ENCODE results near the gene SIAH3.

The SIAH3 gene

GRCh38 chr13:45861322-45861721, 9.8 kb upstream of the SIAH3 start:
- no peak for DNase-seq (ENCODE audit: low spot score)

GRCh38 chr13:45860240-45860639, 8.7 kb upstream of the SIAH3 start:
- DNase-seq (ENCODE audit: low spot score): no peak

GRCh38 chr13:45859705-45860104, 8.2 kb upstream of the SIAH3 start:
- DNase-seq (ENCODE audit: low spot score): no peak

- no peak for DNase-seq (ENCODE audit: low spot score)
Measured at GRCh38 chr13:45852494-45852893, 941 bp upstream of the SIAH3 start.

- no peak for DNase-seq (ENCODE audit: low spot score)
Measured at GRCh38 chr13:45851956-45852355, 403 bp upstream of the SIAH3 start.

- no peak for DNase-seq (ENCODE audit: low spot score)
Measured at GRCh38 chr13:45850027-45850613, 1.4 kb downstream of the SIAH3 start.

- no peak for DNase-seq (ENCODE audit: low spot score)
Measured at GRCh38 chr13:45849408-45849807, 2.1 kb downstream of the SIAH3 start.

GRCh38 chr13:45847554-45848224, 3.9 kb downstream of the SIAH3 start:
- DNase-seq (ENCODE audit: low spot score): no peak

GRCh38 chr13:45846681-45847080, 4.9 kb downstream of the SIAH3 start:
- DNase-seq (ENCODE audit: low spot score): no peak

GRCh38 chr13:45838171-45838745, 13.3 kb downstream of the SIAH3 start:
- DNase-seq (ENCODE audit: low spot score): no peak

GRCh38 chr13:45837111-45837510, 14.4 kb downstream of the SIAH3 start:
- DNase-seq (ENCODE audit: low spot score): peak; percentile 8

GRCh38 chr13:45834411-45834994, 17.1 kb downstream of the SIAH3 start:
- DNase-seq (ENCODE audit: low spot score): no peak

GRCh38 chr13:45833663-45834375, 17.7 kb downstream of the SIAH3 start:
- peak; percentile 35 for DNase-seq (ENCODE audit: low spot score)

- no peak for DNase-seq (ENCODE audit: low spot score)
Measured at GRCh38 chr13:45833242-45833641, 18.3 kb downstream of the SIAH3 start.

GRCh38 chr13:45831851-45832250, 19.7 kb downstream of the SIAH3 start:
- DNase-seq (ENCODE audit: low spot score): no peak

GRCh38 chr13:45830121-45830520, 21.4 kb downstream of the SIAH3 start:
- DNase-seq (ENCODE audit: low spot score): no peak

- DNase-seq (ENCODE audit: low spot score): no peak
Measured at GRCh38 chr13:45828256-45828968, 23.1 kb downstream of the SIAH3 start.

GRCh38 chr13:45827318-45827717, 24.2 kb downstream of the SIAH3 start:
- no peak for DNase-seq (ENCODE audit: low spot score)

- no peak for DNase-seq (ENCODE audit: low spot score)
Measured at GRCh38 chr13:45826731-45827130, 24.8 kb downstream of the SIAH3 start.

- DNase-seq (ENCODE audit: low spot score): no peak
Measured at GRCh38 chr13:45825387-45825650, 26.2 kb downstream of the SIAH3 start.

GRCh38 chr13:45823583-45823982, 28.0 kb downstream of the SIAH3 start:
- DNase-seq (ENCODE audit: low spot score): no peak

- no peak for DNase-seq (ENCODE audit: low spot score)
Measured at GRCh38 chr13:45821811-45822210, 29.7 kb downstream of the SIAH3 start.
